Right lobe of liver (tissue), 4 donors: ENCODE data around the gene PRSS1.
"Not testable (repeated sequence)": the region's sequence is repeated elsewhere in the genome, so short reads cannot be mapped to it uniquely, and the experiment has no call there.

Experiments used
- POLR2A ChIP-seq: fragments of 450-650 bp; IDR thresholded peaks from one replicate; pipeline ENCODE4 v1.6.1; 2017; ENCODE audit warnings: antibody characterized with exemption, mild to moderate bottlenecking
- TF ChIP-seq, protein P1 (sequence below), 4 donors: fragments of 200-600 bp in 3 of 4; fragments of 450-650 bp in 1 of 4; IDR thresholded peaks; one replicate each; pipeline versions ENCODE4 v1.5.1 to v1.8.0; 2016 to 2022; ENCODE audit warnings: antibody characterized with exemption in 4 of 4, mild to moderate bottlenecking in 2 of 4
- donor health status: DM: no; HTN: no; CAD: no.
- donor health status: DM: no; HTN: no; CAD: no.
- donor health status: DM: no; HTN: yes; CAD: no.

- TF ChIP-seq, protein P1, sequence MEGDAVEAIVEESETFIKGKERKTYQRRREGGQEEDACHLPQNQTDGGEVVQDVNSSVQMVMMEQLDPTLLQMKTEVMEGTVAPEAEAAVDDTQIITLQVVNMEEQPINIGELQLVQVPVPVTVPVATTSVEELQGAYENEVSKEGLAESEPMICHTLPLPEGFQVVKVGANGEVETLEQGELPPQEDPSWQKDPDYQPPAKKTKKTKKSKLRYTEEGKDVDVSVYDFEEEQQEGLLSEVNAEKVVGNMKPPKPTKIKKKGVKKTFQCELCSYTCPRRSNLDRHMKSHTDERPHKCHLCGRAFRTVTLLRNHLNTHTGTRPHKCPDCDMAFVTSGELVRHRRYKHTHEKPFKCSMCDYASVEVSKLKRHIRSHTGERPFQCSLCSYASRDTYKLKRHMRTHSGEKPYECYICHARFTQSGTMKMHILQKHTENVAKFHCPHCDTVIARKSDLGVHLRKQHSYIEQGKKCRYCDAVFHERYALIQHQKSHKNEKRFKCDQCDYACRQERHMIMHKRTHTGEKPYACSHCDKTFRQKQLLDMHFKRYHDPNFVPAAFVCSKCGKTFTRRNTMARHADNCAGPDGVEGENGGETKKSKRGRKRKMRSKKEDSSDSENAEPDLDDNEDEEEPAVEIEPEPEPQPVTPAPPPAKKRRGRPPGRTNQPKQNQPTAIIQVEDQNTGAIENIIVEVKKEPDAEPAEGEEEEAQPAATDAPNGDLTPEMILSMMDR (IDR thresholded peaks at IDR 0.05) = not testable (repeated sequence)
- TF ChIP-seq POLR2A = not testable (repeated sequence)
Observed at GRCh38 chr7:142753925-142754491, 4.7 kb downstream of the PRSS1 start.
